Measurements from ENCODE around the gene UXS1.

- no peak for TF ChIP-seq POLR2A (IDR thresholded peaks at IDR 0.05)
- TF ChIP-seq, protein P1, sequence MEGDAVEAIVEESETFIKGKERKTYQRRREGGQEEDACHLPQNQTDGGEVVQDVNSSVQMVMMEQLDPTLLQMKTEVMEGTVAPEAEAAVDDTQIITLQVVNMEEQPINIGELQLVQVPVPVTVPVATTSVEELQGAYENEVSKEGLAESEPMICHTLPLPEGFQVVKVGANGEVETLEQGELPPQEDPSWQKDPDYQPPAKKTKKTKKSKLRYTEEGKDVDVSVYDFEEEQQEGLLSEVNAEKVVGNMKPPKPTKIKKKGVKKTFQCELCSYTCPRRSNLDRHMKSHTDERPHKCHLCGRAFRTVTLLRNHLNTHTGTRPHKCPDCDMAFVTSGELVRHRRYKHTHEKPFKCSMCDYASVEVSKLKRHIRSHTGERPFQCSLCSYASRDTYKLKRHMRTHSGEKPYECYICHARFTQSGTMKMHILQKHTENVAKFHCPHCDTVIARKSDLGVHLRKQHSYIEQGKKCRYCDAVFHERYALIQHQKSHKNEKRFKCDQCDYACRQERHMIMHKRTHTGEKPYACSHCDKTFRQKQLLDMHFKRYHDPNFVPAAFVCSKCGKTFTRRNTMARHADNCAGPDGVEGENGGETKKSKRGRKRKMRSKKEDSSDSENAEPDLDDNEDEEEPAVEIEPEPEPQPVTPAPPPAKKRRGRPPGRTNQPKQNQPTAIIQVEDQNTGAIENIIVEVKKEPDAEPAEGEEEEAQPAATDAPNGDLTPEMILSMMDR (IDR thresholded peaks at IDR 0.05): no peak
Observed at GRCh38 chr2:106197878-106198277, 3.8 kb upstream of the UXS1 start.
